ENCODE measurements around the gene RFC2.
"Not testable (repeated sequence)": the region's sequence is repeated elsewhere in the genome, so short reads cannot be mapped to it uniquely, and the experiment has no call there.

The RFC2 gene

DNA sequence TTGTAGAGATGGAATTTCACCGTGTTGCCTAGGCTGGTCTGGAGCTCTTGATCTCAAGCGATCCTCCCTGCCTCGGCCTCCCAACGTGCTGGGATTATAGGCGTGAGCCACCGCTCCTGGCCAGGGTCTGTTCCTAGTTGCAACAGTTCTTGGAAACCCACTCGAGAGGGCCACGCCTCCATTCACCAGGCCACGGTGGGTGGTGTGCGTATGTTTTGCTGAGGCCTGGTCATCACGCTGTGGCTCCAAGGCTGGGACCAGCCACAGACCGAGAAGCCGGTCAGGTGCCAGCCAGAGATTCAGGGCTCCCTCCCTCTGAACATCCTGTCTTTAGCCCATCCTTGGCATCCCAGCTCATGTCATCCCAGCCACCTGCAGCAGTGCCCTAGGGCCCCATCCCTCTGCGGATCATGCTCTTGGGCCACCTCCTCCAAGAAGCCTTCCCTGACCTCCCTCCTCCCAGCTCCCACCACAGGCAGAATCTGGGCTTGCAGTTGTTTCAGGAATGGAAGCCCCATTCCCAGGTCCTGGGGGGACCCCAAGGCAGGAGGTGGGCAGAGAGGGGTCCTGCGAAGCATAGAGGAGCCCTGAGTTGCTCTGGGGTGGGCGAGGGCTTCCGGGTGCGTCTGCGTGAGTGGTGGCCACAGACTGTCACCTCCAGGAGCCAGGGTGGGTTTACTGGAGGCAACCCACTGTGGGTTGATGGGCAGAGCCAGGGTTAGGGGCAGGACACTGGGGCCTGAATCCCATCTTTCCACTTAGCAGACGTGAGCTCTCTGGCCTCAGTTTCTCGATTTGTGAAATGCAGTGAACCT lies 39.2 kb downstream of the RFC2 start:
- TF ChIP-seq, protein P1, sequence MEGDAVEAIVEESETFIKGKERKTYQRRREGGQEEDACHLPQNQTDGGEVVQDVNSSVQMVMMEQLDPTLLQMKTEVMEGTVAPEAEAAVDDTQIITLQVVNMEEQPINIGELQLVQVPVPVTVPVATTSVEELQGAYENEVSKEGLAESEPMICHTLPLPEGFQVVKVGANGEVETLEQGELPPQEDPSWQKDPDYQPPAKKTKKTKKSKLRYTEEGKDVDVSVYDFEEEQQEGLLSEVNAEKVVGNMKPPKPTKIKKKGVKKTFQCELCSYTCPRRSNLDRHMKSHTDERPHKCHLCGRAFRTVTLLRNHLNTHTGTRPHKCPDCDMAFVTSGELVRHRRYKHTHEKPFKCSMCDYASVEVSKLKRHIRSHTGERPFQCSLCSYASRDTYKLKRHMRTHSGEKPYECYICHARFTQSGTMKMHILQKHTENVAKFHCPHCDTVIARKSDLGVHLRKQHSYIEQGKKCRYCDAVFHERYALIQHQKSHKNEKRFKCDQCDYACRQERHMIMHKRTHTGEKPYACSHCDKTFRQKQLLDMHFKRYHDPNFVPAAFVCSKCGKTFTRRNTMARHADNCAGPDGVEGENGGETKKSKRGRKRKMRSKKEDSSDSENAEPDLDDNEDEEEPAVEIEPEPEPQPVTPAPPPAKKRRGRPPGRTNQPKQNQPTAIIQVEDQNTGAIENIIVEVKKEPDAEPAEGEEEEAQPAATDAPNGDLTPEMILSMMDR (IDR thresholded peaks at IDR 0.05; ENCODE audit: low read depth, low read length, missing control alignments): no peak
- Histone ChIP-seq H3K4me3 (ENCODE audit: low read depth, low read length) (no peak overlapping the region), H3K36me3 (replicated peaks) (no peaks in the 10 kb centered on the region), H3K27me3 (replicated peaks) (no peaks in the 10 kb centered on the region), H3K27ac (no peak overlapping the region)
- no peak for DNase-seq
- in situ Hi-C loops (cut with HindIII; ENCODE audit: low pct_ligation_motif_present, low sequenced_read_pairs): no loop called here

DNA sequence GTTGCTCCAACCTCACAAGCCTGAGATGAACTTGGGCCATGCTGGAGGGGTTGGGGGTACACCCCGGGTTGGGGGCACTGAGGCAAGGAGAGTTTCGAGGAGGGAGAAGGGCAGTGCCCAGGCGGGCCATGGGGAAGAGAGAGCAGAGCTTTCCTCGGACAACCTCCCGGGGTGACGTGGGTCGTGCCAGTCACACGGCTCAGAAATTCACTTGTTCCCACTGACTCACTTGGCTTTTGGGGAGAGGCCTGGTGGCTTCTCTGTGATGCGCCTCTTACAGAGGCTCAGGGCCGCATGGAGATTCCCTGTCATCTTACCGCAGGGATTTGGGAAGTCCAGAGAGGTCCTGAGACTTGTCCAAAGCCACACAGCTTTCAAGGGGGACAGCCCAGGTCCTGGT lies 41.5 kb downstream of the RFC2 start:
- H3K4me3 ChIP-seq (ENCODE audit: low read depth, low read length): no peak overlapping the region
- DNase-seq: no peak
- no peaks in the 10 kb centered on the region for H3K36me3 ChIP-seq (replicated peaks)
- TF ChIP-seq, protein P1 (IDR thresholded peaks at IDR 0.05; ENCODE audit: low read depth, low read length, missing control alignments): no peak
- H3K27ac ChIP-seq: no peak overlapping the region
- H3K27me3 ChIP-seq (replicated peaks): no peaks in the 10 kb centered on the region
- in situ Hi-C loops (cut with HindIII; ENCODE audit: low pct_ligation_motif_present, low sequenced_read_pairs): no loop called here

DNA sequence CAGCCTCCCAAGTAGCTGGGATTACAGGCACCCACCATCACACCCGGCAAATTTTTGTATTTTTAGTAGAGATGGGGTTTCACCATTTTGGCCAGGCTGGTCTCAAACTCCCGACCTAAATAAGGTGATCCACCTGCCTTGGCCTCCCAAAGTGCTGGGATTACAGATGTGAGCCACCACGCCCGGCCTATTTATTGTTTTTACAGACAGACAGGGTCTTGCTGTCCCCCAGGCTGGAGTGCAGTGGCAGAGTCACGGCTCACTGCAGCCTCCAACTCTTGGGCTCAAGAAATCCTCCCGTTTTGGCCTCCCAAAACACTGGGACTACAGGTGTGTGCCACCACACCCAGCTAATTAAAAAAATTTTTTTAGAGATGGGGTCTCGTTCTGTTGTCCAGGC lies 46.0 kb downstream of the RFC2 start:
- H3K27me3 ChIP-seq (replicated peaks); H3K27ac ChIP-seq; H3K4me3 ChIP-seq (ENCODE audit: low read depth, low read length); H3K36me3 ChIP-seq (replicated peaks); DNase-seq; in situ Hi-C loops (cut with HindIII; ENCODE audit: low pct_ligation_motif_present, low sequenced_read_pairs): not testable (repeated sequence)

DNA sequence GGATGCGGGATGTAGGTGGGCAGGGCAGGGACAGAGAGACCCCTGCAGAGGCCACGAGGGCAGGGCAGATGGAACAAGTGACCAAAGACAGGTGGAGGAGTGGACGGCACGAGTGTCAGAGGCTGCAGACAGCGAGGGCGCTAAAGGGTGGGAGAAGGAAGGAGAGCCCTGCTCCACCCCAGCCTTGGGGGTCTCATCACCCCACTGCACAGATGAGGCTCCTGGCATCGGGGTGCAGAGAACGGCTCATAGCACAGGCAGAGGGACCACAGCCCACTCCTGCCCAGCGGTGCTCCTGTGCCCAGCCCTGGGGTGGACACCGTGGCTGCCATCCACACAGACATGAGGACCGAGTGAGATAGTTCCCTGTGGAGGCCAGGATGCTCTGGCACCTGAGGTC lies 46.6 kb downstream of the RFC2 start:
- in situ Hi-C loops (cut with HindIII; ENCODE audit: low pct_ligation_motif_present, low sequenced_read_pairs): no loop called here
- Histone ChIP-seq H3K27ac (no peak overlapping the region), H3K4me3 (ENCODE audit: low read depth, low read length) (no peak overlapping the region), H3K36me3 (replicated peaks) (no peaks in the 10 kb centered on the region), H3K27me3 (replicated peaks) (no peaks in the 10 kb centered on the region)
- DNase-seq: no peak
- TF ChIP-seq, protein P1 (IDR thresholded peaks at IDR 0.05; ENCODE audit: low read depth, low read length, missing control alignments): no peak

DNA sequence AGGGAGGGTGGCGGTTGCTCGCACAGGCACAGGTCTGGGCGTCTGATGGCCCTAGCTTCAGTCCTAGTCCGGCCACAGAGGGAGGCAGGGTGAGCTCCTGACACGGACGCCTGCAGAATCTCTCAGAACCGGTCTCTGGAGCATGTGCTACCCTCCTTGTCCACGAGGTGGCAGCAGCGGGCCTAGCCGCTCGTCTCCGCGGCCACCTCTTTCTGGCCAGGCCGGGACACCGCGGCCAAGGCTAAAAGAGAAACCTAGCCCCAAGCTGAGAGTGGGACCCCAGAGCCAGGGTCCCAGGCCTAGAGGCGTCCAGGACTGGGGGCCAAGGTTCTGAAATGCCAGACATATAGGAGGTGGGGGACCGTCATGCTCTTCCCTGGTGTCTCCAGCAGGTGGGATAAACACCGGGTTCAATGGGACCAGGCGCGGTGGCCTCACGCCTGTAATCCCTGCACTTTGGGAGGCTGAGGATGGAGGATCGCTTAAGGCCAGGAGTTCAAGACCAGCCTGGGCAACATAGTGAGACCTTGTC lies 47.5 kb downstream of the RFC2 start:
- Histone ChIP-seq H3K4me3 (ENCODE audit: low read depth, low read length) (peak overlapping the region; percentile 9), H3K27me3 (replicated peaks) (no peaks in the 10 kb centered on the region), H3K36me3 (replicated peaks) (no peaks in the 10 kb centered on the region), H3K27ac (no peak overlapping the region)
- DNase-seq: peak; percentile 75
- TF ChIP-seq, protein P1 (IDR thresholded peaks at IDR 0.05; ENCODE audit: low read depth, low read length, missing control alignments): peak; percentile 96
- in situ Hi-C loops (cut with HindIII; ENCODE audit: low pct_ligation_motif_present, low sequenced_read_pairs): no loop called here

DNA sequence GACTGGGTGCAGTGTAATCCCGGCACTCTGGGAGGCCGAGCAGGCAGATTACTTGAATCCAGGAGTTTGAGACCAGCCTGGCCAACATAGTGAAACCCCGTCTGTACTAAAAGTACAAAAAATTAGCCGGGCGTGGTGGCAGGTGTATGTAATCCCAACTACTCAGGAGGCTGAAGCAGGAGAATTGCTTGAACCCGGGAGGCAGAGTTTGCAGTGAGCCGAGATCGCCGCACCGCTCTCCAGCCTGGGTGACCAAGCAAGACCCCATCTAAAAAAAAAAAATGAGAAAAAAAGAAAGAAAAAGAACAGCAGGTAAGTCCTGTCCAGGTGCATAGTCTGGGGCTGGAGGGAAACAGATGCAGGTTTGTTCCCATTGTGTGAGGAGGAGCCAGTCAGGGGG lies 48.1 kb downstream of the RFC2 start:
- H3K36me3 ChIP-seq (replicated peaks); H3K27ac ChIP-seq; DNase-seq; H3K27me3 ChIP-seq (replicated peaks); in situ Hi-C loops (cut with HindIII; ENCODE audit: low pct_ligation_motif_present, low sequenced_read_pairs); H3K4me3 ChIP-seq (ENCODE audit: low read depth, low read length): not testable (repeated sequence)

Measured in brain microvascular endothelial cell (primary cell).